ENCODE results near the gene RETREG1. TPM values are rescaled to one million over a fixed set of nuclear protein-coding genes. Genes with fewer than 3 reads are reported as not detected.
"Not testable (repeated sequence)": the region's sequence is repeated elsewhere in the genome, so short reads cannot be mapped to it uniquely, and the experiment has no call there.

RETREG1 gene
- total RNA-seq, 1 donor from 2014 or later = 25.2 TPM

GRCh38 chr5:16461782-16462181 is 155.0 kb downstream of the RETREG1 start:
- no peak for DNase-seq (ENCODE audit: low spot score)
- no peak for ATAC-seq

GRCh38 chr5:16461026-16461425 is 155.8 kb downstream of the RETREG1 start:
- ATAC-seq (no peak), DNase-seq (ENCODE audit: low spot score) (no peak)

DNA sequence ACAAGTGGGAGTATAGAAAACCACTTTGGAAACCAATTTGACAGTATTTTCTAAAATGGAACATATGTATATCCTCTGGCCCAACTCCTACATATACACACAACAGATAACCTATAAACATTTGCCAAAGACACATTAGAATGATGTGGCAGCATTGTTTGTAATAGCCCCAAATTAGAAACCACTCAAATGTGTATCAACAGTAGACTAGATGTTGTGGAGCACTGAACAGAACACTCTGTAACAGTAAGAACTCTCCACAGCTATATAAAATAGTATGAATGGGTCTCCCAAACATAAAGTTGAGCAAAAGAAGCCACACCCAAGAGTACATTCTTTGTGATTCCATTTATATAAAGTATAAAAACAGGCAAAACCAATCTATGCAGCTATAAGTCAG is 157.3 kb downstream of the RETREG1 start:
- no peak for ATAC-seq

DNA sequence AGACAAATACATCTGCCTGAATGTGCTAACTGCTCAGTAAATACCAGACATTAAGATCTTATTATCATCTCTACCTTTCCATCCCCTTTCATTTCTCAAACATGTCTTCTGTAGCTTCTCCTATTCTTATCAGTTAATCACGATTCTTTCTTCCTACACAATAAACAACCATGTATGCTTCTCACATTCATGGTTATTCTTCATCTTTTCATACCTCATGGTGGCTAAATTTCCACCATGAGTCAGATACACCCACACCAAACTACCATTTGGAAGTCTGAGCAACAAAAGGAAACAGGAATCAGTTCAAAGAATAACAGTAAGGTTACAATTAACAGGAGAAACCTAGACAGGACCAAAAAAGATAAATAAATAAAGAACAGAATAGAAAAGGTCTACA is 158.9 kb downstream of the RETREG1 start:
- DNase-seq (ENCODE audit: low spot score) (no peak), ATAC-seq (no peak)

More for the DNA sequence above, 157.3 kb downstream of the RETREG1 start:
- no peak for DNase-seq (ENCODE audit: low spot score)

- ATAC-seq (peak; percentile 30), DNase-seq (ENCODE audit: low spot score) (no peak)
These were observed 159.3 kb downstream of the RETREG1 start for GRCh38 chr5:16457451-16457850.

DNA sequence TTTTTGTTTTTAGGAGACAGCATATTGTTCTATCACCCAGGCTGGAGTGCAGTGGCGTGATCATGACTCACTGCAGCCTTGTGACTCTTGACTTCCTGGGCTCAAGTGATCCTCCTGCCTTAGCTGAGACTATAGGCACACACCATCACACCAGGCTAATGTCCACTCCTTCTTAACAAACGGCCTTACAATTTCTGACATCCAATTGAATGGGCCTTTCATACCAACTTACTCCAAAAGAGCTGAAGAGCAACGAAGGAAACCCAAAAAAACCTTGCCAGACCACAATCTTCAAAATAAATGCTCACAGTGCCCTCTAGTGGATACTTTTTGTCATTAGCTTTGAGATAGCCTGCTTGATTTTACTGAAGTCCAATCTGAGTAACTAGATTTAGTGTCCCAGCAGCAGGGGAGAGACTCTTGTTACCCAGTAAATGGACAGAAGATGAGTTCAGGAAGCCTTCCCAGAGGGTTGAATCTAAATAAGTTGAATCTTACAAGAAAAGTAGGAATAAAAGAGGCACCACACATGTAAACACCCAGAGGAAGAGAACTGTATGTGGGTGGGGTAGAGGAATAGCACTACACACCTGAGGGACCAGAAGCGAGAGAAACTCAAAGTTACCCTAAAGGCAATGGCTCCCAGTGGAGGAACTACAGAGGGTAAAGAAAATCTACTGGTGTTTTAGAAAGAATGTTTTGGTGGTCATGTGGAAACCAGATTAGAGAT is 160.5 kb downstream of the RETREG1 start:
- no peak for DNase-seq (ENCODE audit: low spot score)
- ATAC-seq = peak; percentile 90

DNA sequence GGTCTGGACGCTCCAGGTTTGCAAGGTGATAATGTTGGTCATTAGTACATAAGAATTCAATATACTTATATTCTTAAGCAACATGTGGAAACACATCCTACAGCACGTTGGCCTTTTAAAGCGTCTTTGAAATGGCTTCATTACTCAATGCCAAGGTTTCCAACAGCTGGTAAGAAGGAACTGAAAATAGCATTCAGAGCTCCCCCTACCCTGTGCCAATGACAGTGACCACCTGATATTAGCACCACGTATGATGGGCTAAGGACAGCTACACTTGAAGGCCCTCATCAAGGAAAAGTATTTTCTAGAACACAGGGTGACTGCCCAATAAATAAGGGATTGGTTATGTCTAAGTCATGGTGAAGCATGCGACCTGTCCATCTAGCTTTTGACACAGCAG is 161.1 kb downstream of the RETREG1 start:
- DNase-seq (ENCODE audit: low spot score) (no peak), ATAC-seq (no peak)

GRCh38 chr5:16454686-16455085 is 162.1 kb downstream of the RETREG1 start:
- DNase-seq (ENCODE audit: low spot score) (no peak), ATAC-seq (peak; percentile 63)

DNA sequence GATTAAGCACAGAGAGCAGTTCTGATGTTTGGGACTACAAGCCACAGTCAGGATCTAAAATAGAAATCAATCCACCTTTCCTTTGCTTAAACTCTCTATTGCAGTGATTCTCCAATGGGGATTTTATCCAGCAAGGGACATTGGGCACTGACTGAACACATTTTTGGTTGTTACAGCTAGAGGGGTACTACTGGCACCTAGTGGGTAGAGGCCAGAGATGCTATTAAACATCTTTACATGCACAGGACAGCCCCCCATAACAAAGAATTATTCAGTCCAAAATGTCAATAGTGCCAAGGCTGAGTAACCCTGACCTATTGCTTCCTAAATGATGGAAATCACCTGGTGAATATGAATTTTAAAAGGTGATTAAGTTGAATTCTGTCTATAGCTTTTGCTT is 163.2 kb downstream of the RETREG1 start:
- ATAC-seq = no peak

DNA sequence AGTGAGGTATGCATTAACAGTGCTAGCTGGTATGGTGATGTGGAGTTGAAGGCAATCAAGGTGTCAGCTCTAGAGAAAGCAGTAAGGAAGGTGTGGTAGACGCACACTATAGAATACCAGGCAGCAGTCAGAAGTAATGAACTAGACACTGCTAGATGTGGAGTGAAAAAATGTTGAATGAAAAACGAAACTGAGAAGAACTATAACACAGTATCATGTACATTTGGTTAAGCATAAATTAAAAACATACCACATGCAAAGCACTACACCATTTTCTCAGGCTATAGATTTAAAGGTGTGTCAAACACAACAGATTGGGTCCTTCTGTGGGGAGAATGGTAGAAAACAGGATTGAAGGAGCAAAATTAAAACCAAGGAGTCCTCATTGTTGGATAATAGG is 166.6 kb downstream of the RETREG1 start:
- DNase-seq (ENCODE audit: low spot score) (no peak), ATAC-seq (no peak)

More for the DNA sequence above, 163.2 kb downstream of the RETREG1 start:
- DNase-seq (ENCODE audit: low spot score) = no peak

GRCh38 chr5:16446993-16447392 is 169.8 kb downstream of the RETREG1 start:
- ATAC-seq = no peak

GRCh38 chr5:16437977-16438376 is 178.8 kb downstream of the RETREG1 start:
- DNase-seq (ENCODE audit: low spot score) (no peak), ATAC-seq (peak; percentile 37)

More at GRCh38 chr5:16446993-16447392, 169.8 kb downstream of the RETREG1 start:
- DNase-seq (ENCODE audit: low spot score) = no peak

DNA sequence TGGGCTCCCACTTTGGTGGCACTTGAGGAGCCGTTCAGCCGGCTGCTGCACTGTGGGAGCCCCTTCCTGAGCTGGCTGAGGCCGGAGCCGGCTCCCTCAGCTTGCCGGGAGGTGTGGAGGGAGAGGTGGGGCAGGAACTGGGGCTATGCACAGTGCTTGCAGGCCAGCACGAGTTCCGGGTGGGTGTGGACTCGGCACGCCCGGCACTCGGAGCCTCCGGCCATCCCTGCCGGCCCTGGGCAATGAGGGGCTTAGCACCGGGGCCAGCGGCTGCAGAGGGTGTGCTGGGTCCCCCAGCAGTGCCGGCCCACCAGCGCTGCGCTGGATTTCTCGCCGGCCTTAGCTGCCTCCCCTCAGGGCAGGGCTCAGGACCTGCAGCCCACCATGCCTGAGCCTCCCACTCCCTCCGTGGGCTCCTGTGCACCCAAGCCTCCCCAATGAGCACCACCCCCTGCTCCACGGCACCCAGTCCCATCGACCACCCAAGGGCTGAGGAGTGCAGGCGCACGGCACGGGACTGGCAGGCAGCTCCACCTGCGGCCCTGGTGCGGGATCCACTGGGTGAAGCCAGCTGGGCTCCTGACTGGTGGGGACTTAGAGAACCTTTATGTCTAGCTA is 180.6 kb downstream of the RETREG1 start:
- DNase-seq (ENCODE audit: low spot score); ATAC-seq: not testable (repeated sequence)

DNA sequence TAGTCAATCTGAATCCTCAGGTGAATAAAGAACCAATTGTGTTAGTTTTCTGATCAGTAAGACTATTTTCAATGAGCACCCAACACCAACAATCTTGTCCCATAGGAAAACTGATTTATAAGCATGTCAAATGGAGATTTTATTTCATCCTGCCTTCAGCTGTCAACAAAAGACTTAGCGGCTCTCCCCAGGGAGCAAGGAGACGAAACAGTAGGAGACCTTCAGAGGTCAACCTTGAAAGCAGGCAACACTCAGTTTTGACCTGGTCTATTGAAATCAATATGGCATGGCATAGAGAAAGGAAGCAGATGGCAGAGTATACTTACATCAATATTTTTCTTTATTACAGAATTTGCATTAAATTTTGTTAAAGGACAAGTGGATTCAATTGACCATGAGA is 185.3 kb downstream of the RETREG1 start:
- no peak for DNase-seq (ENCODE audit: low spot score)
- no peak for ATAC-seq

DNA sequence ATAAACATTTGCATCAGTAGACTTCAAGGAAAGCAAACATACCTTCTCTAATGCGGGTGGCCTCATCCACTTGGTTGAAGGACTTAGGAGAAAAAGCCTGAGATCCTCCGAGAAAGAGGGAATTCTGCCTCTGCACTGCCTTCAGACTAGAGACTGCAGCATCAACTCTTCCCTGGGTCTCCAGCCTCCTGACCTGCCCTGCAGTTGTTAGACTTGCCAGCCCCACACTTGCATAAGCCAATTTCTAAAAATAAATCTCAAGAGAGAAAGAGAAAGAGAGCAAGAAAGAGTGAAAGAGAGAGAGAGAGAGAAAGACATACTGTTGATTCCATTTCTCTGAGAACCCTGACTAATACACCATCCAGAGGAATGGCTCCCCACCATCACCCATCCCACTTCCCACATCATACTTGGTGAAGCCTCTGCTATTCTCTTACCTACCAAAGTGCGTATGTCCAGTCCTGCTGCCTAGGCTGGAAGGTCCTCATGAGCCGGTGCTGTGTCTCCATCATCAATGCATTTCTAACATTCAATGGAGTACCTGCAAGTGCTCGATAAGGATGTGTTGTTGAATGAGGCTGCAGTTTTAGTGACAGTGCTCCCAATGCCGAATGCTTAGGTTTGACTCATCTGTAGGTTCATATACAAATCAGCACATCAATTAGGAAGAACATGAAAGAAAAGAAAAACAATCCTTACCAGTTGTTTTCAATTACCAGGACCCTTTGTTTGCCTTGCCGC is 186.3 kb downstream of the RETREG1 start:
- no peak for ATAC-seq
- DNase-seq (ENCODE audit: low spot score) = no peak

DNA sequence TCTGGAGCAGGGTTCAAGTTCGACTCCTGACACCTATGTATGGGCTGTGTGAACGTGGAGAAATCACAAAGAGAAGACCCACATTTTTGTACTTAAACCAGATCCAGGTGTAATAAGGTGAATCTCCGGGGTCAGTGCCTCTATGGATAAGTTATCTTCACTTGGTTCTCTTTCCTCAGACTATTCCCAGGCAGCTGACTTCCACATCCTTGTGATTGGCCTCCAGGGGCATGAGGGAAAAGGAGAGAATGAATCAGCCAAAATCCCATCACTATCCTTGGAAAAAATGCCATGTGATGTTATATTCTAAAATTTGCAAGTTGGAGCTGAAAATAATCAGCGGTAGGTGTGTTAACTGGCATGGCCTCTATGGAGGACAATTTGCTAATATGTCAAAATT is 188.4 kb downstream of the RETREG1 start:
- DNase-seq (ENCODE audit: low spot score) = no peak
- ATAC-seq = no peak

DNA sequence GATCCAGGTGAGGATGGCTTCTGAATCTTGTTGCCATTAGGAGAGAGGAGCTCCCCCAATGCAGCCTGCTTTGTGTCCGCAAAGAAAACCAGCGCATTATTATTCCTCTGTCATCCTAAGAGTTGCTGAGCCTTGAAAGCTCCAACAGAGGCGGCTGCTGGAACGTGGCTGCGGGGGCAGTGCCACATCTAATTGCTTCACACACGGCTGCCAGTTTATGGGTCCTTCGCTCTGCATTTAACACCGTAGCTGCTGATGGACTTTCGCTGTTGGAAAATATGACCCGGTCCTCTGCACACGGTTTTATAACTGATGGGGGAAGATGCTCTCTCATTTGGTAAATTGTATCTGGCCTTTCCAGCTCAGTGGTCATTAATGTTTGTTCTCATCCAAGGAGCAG is 189.2 kb downstream of the RETREG1 start:
- DNase-seq (ENCODE audit: low spot score) = no peak
- ATAC-seq = no peak

Other genes starting within 250 kb of the RETREG1 start
- gene ZNF622, start 151.2 kb downstream of the RETREG1 start, total RNA-seq = 15.6 TPM